DLD1 (cell line): Measurements from ENCODE around the gene TWF1.
"Not testable (repeated sequence)": the region's sequence is repeated elsewhere in the genome, so short reads cannot be mapped to it uniquely, and the experiment has no call there.

Source experiments
- in situ Hi-C: cut with HindIII; loops from 2 replicates; pipeline ENCODE4 v1.10.0; 2017; ENCODE audit warnings: low sequenced_read_pairs

TWF1 gene

DNA sequence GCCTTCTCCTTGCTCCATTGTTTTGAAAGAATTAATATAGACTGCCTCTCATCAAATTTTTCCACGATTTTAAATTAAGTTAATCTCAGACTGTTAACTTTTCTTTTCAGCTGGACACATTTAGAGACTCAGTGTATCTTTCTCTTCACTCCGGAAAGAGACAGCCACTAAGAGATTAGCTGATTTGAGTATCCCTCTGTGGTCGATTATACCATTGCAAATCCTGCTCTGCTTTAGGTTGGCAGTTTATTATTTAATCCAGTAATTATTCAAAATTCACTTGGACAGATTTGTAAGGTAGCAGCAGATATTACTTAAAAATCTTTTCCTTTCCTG is 588 bp upstream of the TWF1 start:
- in situ Hi-C loops: no loop called here

DNA sequence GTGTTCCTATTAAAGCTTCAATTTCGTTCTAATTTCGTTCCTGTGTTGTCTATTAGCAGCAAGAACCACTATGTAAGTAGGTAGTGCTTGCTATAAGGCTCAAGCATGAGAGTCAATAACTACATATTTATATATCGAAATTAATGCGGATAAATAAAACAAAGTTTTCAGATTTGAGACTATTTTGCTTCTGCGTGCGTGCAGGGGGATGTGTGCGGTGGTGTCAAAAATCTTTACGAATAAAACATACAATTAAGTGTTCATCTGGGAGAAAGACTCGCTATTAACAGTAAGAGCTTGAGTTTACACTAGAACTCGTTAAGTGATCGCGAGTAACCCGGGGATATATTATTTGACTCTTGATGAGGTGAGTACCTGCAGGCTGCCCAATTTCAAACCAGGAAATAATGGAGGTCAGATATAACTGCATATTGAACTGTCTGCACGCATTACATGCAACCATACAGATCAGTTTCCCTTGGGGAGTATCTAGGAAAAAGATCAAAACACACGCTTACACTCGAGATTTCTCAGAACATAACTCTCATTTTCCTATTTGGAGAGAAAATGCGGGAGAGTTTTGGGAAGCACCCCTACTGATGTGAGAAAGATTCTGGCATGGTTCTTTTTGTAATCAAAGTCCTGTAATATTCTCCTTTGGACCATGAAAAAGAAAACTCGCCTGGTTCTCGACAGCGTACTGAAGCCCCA is 813 bp downstream of the TWF1 start:
- in situ Hi-C loops: no loop called here

DNA sequence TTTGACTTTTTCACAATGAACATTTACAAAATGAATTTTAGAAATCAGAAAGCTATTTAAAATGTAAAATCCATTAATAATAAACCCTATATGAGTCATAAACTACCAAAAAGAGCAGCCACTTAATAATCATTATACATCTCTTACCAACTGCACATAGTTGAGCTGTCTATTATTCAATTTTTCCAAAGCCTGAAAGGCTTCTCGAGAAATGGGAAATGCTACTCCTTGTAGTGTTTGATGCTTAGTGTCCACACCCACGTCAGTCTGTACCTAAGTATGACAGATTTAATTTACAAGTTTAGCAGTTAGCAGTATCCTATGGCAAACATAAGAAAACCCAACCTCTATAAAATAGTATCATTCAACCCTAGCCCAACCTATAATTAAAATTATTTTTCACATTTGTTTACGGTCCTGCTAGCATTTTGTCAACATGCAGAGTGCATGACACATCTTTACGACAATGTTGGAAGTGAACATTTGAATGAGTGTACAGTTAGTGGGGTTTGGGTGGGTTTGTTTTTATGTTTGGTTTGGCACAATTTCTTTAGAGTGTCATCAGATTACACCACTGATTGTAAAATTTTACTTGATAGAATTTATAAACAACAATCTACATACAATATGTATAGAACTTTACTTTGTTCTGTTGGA is 8.4 kb downstream of the TWF1 start:
- in situ Hi-C loops: no loop called here

DNA sequence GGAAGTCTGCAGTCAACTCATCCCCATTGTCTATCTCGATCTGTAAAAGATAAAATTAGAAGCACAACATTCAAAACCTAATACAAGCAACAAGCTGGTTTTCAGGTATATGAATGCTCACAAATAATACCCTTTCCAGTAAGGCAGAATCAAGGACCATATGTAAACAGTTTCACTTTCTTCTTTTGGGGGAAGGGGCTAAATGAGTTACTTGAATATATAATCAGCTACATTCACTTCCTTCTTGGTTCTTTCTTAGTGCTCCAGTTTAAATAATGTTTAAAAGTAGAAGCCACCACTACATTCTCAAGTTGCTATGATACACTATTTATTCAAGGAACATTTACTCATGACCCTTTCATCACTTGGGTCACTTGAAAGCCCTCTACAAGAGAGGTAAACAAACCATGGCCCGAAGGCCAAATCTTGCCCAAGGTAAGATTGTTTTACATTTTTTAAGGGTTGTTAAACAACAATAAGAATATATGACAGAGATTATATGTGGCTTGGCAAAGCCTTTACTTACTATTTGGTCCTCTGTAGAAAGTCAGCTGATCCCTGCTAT is 10.3 kb downstream of the TWF1 start:
- in situ Hi-C loops: no loop called here

DNA sequence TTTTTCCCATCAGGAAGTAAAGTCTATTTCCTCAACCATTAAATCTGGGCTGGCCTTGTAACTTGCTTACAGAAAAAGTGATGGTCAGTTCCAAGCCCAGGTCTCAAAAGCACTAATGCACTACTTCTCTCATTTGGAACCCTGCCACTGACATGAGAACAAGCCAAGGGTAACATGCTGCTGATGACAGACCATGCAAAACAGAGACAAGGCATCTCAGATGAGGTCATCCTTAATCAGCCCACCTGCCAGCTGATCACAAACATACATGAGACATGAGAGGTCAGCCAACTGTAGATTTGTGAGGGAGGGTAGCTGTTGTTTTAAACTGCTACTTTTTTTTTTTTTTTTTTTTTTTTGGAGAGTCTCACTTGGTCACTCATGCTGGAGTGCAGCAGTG is 16.2 kb downstream of the TWF1 start:
- in situ Hi-C loops: no loop called here

DNA sequence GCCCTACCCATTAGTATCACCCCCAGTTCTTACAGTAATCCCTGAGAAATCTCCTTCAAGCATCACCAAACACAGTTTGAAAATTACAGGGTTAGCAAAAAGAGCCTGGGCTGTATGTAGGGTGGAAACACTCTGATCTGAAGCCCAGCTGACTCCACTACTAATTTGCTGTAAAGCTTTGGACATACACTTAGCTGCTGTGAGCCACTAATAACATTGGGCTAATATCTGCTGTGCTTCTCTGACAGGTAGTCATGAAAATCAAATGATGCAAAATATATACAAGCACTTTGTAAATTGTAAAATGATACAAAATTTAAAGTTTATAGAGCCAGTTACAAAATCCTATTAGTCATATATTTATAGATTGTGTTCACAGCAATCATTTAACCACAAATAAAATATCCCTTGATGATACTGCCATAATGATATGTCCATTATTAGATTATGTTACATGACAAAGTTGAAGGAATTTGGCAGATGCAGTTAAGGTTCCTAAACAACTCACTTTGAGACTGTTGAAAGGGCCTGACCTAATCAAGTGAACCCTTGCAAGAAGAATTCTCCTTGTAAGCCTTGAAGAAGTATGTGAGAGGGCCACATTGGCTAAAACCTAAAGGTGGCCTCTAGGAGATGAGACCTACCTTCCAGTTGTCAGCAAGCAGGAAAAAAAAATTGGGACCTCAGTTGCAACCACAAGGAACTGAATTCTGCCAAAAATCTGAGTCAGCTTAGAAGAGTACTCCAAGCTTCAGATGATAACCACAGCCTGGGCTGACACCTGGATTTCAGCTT is 19.0 kb downstream of the TWF1 start:
- in situ Hi-C loops: no loop called here

DNA sequence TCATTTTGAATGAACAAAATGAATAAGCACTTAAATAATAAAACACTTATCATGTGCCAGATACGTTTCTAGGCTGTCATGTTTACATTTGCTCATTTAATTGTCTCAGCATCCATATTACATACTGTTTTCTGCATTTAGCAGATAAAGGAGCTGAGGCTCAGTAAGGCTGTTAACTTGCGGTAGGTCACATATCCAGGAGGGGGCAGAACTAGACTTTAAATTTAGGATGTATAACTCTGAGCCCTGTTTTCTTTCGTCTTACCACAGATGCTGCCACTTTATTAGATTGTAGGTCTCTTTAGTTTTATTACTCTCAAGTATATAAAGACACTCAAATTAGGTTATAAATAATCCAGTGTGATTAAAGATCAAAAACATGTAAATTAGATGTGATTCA is 29.6 kb downstream of the TWF1 start:
- in situ Hi-C loops: no loop called here

DNA sequence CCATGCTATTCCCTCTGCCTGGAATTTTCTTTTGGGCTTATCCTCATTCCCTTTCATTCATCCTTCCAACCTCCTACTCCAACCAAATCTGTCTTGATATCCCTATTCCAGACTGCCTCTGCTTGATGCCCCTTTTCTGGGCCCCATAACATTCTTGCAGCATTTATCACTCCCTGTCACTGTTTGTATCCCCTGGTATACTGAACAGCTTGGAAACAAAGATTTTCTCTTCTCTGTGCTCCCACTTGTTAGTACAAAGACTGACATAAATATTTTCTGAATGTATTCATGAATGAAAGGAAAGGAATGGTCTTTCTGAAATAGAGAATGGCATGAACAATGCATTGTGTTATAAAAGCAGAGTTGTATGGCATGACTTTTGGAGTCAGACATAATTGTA is 39.8 kb downstream of the TWF1 start:
- in situ Hi-C loops: loop anchor here (10.0 kb wide), 1 partner anchor 119 kb away; no protein-coding TSS in a partner anchor

DNA sequence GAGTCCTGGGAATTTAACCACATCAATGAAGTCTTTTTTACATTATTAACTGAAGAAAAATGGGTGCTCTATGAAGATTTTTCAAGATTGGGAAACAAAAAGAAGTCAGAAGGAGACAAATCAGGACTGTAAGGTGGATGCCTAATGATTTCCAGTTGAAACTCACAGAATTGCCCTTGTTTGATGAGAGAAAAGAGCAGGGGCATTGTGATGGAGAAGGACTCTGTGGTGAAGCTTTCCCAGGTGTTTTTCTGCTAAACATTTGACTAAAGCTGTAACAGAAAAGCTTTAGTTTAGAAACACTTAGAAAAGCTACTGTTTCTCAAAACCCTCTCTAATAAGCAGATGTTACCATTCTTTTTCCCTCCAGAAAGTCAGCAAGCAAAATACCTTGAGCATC is 41.6 kb downstream of the TWF1 start:
- in situ Hi-C loops: loop anchor here (10.0 kb wide), 1 partner anchor 120 kb away; no protein-coding TSS in a partner anchor

DNA sequence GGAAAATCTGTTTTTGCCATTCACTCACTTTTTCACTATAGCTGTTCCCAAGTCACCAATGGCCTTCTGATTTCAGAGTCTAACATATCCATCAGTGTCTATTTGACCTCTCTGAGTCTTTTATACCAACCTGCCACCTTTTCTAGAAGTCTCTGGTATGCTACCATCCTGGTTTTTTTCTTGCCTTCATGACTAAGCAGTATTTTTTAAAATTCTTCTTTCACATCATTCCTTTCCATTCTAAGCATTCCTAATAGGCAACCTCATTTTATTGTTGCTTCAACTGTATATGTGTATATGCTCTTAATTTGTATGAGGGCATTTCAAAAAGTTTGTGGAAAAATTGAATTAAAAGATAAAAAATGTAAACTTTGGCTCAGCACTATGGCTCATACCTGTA is 42.3 kb downstream of the TWF1 start:
- in situ Hi-C loops: loop anchor here (10.0 kb wide), 1 partner anchor 121 kb away; no protein-coding TSS in a partner anchor

DNA sequence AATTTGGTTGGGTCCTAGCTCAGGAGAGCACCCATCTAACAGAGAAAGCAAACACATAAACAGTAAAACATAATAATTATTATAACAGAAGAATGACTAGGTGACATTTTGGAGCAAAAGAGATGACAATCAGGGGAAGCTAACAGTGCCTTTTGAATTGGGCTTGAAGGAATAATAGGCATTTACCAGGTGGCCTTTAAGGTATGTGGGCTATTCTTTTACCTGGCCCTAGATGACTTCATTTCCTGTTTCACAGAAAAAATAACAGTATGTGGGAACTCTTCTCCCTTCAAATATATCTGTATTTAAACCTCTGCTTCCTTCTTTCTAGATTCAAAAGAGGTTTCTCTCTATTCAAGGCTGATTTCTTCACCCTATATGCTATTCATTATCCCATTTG is 43.5 kb downstream of the TWF1 start:
- in situ Hi-C loops: loop anchor here (10.0 kb wide), 1 partner anchor 122 kb away; no protein-coding TSS in a partner anchor

DNA sequence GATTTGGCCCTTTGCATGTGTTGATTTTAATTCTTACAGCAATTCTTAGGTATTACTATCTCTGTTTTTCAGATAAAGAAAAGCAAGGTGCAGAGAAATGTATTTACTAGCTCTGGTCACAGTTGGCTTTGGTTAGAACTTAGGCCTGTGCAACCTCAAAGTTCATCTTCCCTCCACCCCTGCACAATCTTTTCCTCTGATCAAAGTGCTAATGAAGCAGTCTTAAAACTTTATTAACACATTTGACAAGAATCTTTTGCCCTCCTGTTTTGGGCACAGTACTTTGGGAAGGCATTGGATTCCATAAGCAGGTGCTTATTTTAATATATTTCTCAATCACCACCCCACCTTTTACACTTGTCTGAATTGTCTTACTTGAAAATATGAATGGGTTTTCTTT is 44.6 kb downstream of the TWF1 start:
- in situ Hi-C loops: loop anchor here (10.0 kb wide), 1 partner anchor 123 kb away; no protein-coding TSS in a partner anchor

DNA sequence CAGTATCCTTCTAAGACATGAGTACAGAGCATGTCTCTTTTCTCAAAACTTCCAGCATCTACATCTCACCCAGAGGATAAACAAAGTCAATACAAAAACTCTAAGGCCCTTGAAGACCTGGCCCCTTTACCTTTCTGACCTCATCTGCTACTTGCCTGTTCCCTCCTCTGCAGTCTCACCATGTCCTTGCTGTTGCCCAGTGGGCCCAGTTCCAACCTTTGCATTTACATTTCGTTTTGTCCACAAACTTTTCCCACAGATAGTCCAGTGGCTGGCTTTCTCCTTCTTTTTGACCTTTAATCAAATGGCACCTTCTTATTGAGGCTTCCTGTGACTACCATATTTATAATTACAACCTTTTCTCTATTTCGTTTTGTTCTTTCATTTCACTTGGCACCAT is 45.7 kb downstream of the TWF1 start:
- in situ Hi-C loops: loop anchor here (10.0 kb wide), 1 partner anchor 124 kb away; no protein-coding TSS in a partner anchor

DNA sequence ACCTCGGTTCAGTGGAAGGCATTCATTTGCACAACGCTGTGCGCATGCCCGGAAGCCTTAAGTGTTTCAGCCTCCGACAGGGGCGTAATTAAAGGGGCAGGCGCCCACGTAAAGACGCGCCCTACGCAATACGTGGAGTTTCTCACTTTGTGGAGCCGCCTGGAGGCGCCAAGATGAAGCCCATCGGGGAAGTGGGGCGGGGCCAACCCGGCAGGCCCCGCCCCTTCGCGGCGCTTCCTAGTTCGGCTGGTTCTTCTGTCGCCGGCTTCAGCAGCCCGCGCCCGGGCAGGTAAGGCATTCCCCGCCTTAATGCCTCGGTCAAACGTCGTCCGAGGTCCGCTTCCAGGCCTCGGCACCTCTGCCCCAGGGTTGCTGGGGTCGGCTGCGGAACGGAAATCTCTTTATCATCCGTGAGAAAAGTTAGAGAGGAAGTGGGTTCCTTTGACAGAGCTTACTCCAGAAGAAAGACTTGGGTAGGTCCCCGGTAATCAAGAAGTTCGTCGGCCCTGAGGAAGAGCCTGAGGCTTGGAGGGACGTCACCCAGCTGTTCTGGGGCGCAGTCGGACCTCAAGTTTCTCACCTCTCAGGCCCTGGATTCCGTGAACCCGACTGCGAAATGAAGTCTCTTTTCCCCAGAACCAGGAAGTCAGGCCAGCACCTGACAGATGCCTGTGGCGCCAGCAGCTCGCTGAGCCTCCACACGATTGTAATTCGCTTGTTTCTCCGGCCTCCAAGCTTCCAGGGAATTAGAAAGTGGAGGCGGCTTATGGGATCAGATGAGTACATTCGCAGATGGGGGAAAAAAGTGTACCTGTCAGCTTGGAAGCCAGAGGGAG is 47.2 kb downstream of the TWF1 start, which contains the start of the genes IRAK4 and PUS7L:
Gene IRAK4, plus strand, starts transcription at position 224 of the 836 bp plus-strand sequence. CDS start 9,161 bp downstream, outside the sequence.
Gene PUS7L, minus strand, starts transcription at position 63 of the 836 bp plus-strand sequence. CDS start 3,545 bp downstream, outside the sequence.
- in situ Hi-C loops: no loop called here

DNA sequence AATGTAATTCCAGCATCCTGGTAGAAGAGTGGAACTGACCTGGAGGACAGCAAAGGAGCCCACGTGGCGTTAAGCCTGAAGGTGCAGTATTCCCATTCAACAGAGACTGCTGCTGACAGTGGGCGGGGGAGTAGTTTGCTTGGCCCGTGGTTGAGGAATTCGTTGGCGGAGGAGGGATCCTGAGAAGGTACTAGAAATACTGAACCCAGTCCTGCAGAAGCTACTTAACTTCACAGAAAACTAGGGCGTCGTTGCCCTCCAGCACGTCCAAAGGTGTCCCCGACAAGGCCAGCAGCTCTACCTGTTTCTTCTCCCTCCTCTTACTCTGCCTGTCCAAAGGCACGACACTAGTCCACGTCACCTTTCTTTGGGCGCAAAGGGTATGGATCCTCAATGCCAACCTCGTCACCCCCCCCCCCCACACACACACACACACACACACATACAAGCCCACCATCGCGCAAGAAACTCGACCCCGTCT is 47.8 kb downstream of the TWF1 start:
- in situ Hi-C loops: no loop called here

DNA sequence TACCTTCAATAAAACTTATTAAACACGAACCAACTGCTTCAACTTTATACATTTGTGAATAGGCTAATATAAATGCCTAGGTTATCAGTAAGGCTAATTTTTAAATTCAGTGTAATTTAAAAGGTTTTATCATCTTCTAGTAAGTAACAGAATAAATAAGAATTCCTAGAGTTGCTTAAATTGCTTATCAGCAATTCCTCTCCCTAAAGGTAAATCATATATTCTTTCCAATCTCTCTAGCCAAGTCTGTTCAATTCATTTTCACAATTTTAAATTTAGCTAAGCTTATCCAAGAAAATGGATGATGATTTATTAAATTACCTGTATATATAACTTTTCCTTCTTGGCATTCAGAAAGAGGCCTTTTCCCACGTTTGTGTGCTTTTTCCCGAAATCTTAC is 52.1 kb downstream of the TWF1 start:
- in situ Hi-C loops: no loop called here

DNA sequence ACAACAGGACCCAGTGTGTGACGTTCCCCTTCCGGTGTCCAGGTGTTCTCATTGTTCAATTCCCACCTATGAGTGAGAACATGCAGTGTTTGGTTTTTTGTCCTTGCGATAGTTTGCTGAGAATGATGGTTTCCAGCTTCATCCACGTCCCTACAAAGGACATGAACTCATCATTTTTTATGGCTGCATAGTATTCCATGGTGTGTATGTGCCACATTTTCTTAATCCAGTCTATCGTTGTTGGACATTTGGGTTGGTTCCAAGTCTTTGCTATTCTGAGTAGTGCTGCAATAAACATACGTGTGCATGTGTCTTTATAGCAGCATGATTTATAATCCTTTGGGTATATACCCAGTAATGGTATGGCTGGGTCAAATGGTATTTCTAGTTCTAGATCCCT is 54.8 kb downstream of the TWF1 start:
- in situ Hi-C loops: not testable (repeated sequence)

DNA sequence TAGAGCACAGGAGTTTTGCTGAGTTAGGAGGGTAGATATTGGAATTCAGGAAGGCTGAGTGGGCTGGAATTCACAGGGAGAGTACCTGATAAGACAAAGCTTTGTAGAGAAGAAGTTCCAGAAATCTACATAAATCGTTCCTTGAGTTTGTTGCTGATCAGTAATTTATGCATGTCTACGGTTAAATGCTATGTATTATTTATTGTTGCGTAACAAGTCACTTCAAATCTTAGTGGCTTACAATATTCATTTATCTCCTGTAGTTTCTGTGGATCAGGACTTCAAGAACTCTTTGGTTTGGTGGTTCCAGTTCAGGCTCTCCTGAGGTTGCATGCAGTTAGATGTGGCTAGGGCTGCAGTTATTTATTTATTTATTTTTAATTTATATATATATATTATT is 55.3 kb downstream of the TWF1 start:
- in situ Hi-C loops: no loop called here

DNA sequence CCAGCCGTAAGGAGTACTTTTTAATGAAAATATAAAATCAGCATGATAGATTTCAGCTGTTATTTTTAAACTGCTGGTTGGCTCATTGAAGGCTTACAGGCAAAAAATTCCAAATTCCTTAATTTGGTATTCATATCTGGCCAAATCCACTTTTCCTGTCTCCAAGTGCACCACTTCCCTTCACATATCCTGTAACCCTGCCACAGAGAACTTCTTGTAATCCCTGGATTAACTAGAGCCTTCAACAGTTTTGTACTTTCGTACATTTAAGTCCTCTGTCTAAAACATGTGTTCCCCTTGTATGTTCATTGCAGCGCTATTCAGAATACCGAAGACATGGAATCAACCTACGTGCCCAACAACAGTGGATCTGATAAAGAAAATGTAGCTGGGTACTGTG is 57.1 kb downstream of the TWF1 start:
- in situ Hi-C loops: no loop called here

DNA sequence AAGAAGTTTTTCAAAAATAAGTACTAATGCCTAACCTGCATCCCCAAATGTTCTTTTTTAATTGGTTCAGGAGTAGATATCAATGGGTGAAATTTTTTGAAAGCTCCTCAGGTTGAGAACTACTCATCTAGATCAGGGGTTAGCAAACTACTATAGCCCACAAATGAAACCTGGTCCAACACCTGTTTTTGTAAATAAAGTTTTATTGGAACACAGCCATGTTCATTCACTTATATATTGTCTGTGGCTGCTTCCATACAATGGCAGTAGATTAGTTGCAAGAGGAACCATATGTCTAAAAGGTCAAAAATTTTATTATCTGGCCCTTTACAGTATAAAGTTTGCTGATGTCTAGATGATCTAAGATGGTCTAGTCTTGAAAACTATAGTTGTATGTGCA is 61.3 kb downstream of the TWF1 start:
- in situ Hi-C loops: no loop called here
